Measurements from ENCODE around the gene RASSF6. TPM values are rescaled to one million over a fixed set of nuclear protein-coding genes. Genes with fewer than 3 reads are reported as not detected.
"Not testable (repeated sequence)": the region's sequence is repeated elsewhere in the genome, so short reads cannot be mapped to it uniquely, and the experiment has no call there.

Gene RASSF6
- total RNA-seq, 2 donors from 2014 or later = 0.09 TPM; not detected in 1

DNA sequence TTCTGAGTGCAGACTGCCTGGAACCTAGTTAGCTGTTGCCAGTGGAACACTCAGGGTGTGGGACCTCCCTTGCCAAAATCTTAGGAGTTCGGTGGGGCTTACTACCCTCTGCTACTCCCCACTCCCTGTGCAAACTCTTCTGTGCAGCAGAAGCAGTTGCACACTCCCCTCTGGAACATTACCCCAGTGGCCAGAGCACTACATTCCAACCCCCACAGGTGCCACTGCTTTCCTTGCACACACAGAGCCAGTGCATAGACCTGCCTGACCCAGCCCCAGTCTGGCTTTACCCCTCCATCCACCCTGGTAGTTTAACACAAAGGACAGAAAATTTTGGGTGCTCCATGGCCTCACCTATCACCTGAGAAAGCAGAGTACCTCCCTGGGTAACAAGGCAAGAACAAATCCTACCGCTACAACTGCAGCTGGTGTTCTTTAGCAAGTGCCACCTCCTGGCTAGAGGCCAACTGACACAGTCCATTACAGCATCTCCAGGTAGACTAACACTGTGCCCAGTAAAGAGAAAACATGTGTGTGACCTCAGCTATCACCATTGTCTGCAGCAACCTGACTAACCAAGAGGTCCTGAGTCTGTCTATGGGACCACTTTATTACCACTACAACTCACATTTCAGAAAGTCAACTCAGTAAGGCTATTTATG, 11.5 kb upstream of the RASSF6 start:
- Mint-ChIP-seq H3K27ac (no peak overlapping the region), H3K9me3 (no peaks in the 10 kb centered on the region), H3K4me1 (no peaks in the 10 kb centered on the region), H3K4me3 (no peak overlapping the region), H3K36me3 (ENCODE audit: low read depth) (no peaks in the 10 kb centered on the region), H3K27me3 (peaks cover 10% of the 10 kb centered on the region)
- ATAC-seq (replicated peaks) = no peak

DNA sequence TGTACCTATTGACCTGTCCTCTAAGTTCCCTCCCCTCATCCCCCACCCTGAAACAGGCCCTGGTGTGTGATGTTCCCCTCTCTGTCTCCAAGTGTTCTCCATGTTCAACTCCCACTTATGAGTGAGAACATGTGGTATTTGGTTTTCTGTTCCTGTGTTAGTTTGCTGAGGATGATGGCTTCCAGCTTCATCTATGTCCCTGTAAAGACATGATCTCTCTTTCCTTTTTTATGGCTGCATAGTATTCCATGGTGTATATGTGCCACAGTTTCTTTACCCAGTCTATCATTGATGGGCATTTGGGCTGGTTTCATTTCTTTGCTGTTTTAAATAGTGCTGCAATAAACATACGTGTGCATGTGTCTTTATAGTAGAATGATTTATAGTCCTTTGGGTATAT, 8.6 kb upstream of the RASSF6 start:
- H3K27me3 Mint-ChIP-seq = peaks cover 12% of the 10 kb centered on the region
- not testable (repeated sequence) for H3K27ac Mint-ChIP-seq; H3K4me1 Mint-ChIP-seq; H3K36me3 Mint-ChIP-seq (ENCODE audit: low read depth); ATAC-seq (replicated peaks); H3K4me3 Mint-ChIP-seq; H3K9me3 Mint-ChIP-seq

DNA sequence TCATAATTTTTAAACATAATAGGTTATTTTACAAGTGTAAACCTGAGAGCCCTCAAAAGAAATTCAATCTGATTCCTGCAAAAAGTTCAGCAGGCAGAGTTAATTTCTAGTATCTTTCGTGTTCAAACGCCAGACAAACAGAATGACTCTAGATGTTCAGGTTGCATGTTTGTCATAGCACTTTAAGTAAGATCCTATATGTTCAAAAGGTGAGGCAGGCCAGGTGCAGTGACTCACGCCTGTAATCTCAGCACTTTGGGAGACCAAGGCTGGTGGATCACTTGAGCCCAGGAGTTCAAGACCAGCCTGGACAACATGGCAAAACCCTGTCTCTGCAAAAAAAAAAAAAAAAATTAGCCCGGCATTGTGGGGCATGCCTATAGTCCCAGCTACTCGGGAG, 1.1 kb upstream of the RASSF6 start:
- no peaks in the 10 kb centered on the region for H3K9me3 Mint-ChIP-seq
- no peak overlapping the region for H3K4me3 Mint-ChIP-seq
- H3K27me3 Mint-ChIP-seq = peaks cover 13% of the 10 kb centered on the region
- H3K4me1 Mint-ChIP-seq = peaks cover 9% of the 10 kb centered on the region
- H3K36me3 Mint-ChIP-seq (ENCODE audit: low read depth) = no peaks in the 10 kb centered on the region
- ATAC-seq (replicated peaks) = no peak
- H3K27ac Mint-ChIP-seq = no peak overlapping the region

DNA sequence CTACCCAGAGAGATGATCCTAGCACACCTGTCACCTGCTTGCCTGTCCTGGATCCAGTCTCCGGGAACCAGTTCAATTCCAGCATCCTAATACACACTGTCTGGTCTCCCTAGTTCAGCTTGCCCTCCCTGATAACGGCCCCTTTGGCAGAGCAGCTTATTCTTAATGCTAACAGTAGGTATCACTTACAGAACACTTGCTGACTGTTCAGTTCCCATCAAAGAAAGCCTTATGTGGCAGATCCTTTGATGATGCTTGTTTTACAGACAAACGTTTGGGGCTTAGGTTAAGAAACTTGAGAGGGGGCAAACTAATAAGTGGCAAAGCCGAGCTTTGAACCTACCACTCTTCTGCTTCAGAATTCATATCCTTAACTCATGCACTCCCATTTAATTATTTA, 890 bp downstream of the RASSF6 start:
- Mint-ChIP-seq H3K4me1 (peaks cover 9% of the 10 kb centered on the region), H3K27ac (no peak overlapping the region), H3K4me3 (no peak overlapping the region), H3K9me3 (no peaks in the 10 kb centered on the region), H3K36me3 (ENCODE audit: low read depth) (no peaks in the 10 kb centered on the region), H3K27me3 (peaks cover 13% of the 10 kb centered on the region)
- ATAC-seq (replicated peaks) = no peak

DNA sequence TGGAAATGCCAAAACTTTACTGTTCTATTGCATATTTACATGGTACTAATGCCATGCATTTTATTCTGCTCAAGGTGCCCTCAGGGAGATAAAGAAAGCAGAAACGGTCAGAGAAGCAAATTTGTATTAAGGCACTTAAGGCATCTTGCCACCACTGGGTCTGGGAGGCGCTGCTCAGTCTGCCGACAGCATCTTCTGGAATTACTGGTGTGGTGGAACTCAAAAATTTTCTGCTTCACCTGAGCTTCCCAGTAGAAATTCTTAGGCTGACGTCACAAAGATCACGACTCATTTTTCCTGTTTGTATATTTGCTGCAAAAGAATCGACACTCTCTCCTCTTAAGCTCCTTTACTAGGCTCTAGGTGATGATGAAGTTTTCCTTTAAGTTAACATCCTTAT, 3.0 kb downstream of the RASSF6 start:
- H3K4me3 Mint-ChIP-seq = no peak overlapping the region
- H3K27me3 Mint-ChIP-seq = peaks cover 11% of the 10 kb centered on the region
- no peak for ATAC-seq (replicated peaks)
- H3K36me3 Mint-ChIP-seq (ENCODE audit: low read depth) = no peaks in the 10 kb centered on the region
- H3K4me1 Mint-ChIP-seq = peaks cover 5% of the 10 kb centered on the region
- H3K27ac Mint-ChIP-seq = no peak overlapping the region
- H3K9me3 Mint-ChIP-seq = peaks cover 5% of the 10 kb centered on the region

DNA sequence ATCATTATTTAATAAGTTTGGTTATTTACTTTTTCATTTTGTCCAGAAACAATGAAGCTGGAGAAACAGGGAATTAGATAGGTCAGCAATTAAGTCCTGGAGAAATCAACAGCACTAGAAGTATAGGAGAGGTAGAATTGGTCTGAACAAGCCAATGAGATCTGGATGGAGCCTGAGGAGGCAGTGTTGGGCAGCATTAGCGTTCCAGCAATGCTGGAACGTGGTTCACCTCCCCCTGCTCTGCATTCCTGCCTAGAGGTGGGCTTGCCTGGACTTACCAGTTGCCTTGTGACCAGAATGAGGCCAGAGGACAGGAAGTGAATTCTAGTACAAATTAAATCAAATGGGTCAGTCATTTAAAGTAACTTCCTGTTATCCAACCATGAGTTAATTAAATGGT, 4.6 kb downstream of the RASSF6 start:
- peaks cover 5% of the 10 kb centered on the region for H3K9me3 Mint-ChIP-seq
- no peak overlapping the region for H3K4me3 Mint-ChIP-seq
- H3K36me3 Mint-ChIP-seq (ENCODE audit: low read depth) = no peaks in the 10 kb centered on the region
- peaks cover 1% of the 10 kb centered on the region for H3K4me1 Mint-ChIP-seq
- H3K27ac Mint-ChIP-seq = no peak overlapping the region
- no peak for ATAC-seq (replicated peaks)
- peaks cover 8% of the 10 kb centered on the region for H3K27me3 Mint-ChIP-seq

DNA sequence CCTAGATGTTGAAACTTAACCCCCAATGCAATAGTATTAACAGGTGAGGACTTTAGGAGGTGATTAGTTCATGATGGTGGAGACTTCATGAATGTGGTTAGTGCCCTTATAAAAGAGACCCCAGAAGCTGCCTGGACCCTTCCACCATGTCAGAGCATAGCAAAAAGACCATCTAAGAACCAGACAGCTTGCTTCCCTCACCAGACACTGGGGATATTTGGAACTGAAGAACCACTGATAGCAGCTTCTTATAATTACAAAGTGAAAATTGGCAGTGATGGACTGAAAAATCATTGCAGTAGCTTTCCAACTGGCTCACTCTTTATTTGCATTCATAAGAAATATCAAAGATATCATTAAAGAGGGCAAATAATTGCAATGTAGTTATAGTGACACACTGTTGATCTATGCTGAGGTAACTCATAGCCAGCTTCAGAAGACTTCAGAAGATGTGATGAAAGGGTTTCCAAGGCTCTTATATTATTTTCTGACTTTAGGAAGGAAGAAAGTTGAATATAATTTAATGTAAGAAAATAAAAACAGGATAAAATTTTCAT, 5.8 kb downstream of the RASSF6 start:
- Mint-ChIP-seq H3K4me1 (no peaks in the 10 kb centered on the region), H3K27ac (no peak overlapping the region), H3K27me3 (peaks cover 8% of the 10 kb centered on the region), H3K9me3 (peaks cover 5% of the 10 kb centered on the region), H3K36me3 (ENCODE audit: low read depth) (no peaks in the 10 kb centered on the region), H3K4me3 (no peak overlapping the region)
- no peak for ATAC-seq (replicated peaks)

DNA sequence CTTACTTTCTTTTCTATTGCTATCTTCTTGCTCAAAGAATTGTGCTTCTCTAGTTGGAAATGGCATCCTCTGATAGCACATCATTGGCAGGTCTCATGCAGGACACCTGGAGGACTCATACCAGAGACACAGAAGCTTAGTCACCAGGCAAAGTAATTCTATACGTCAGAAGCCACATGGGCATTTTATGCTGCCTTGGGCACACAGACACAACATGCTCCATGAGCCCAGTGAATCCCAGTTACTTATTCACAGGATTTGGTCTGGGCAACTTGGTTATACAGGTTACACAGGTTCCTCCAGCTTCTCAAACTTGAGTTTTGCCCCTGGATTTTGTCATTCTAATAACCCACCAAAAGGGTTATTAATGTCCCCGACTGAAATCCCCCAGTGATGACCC, 7.1 kb downstream of the RASSF6 start:
- H3K36me3 Mint-ChIP-seq (ENCODE audit: low read depth) = no peaks in the 10 kb centered on the region
- no peak overlapping the region for H3K4me3 Mint-ChIP-seq
- no peak for ATAC-seq (replicated peaks)
- no peaks in the 10 kb centered on the region for H3K4me1 Mint-ChIP-seq
- no peak overlapping the region for H3K27ac Mint-ChIP-seq
- peaks cover 5% of the 10 kb centered on the region for H3K9me3 Mint-ChIP-seq
- peaks cover 5% of the 10 kb centered on the region for H3K27me3 Mint-ChIP-seq

DNA sequence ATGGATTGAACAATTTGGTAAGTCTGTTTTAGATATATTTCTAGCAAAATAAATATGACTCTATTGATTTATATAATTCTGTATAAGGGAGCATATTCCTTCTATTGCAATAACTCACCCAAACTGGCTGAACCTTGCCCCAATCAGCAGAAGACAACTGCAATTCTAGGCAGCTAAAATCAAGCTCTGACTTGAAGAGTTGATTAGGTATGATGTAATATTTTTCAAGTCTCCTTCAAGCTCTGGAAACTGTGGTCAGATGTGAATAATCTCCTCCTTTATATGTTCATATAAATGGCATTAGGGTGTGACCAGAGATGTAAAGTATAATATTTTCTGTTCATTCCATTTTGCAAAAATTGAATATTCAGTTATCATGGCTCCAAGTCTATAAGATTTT, 8.2 kb downstream of the RASSF6 start:
- H3K9me3 Mint-ChIP-seq = peaks cover 5% of the 10 kb centered on the region
- ATAC-seq (replicated peaks) = no peak
- peaks cover 5% of the 10 kb centered on the region for H3K27me3 Mint-ChIP-seq
- no peaks in the 10 kb centered on the region for H3K36me3 Mint-ChIP-seq (ENCODE audit: low read depth)
- no peak overlapping the region for H3K27ac Mint-ChIP-seq
- no peak overlapping the region for H3K4me3 Mint-ChIP-seq
- peaks cover 4% of the 10 kb centered on the region for H3K4me1 Mint-ChIP-seq

DNA sequence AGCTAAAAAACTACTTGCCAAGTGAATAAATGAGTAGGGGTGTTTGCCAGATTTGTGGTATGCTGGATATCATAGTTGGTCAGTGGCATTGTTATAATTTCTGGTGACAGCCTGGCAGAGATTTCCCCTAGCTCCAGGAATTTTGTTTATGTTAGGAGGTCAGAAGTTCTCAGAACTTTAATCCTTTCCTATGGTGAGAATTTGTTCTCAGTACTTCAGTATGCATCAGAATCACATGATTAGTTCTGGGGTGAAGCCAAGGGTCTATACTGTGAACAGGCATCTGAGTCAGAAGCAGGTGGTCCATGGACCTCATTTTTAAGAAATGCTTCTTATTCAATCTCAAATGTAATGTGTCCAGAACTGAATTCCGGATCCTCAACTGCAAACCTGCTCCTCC, 10.5 kb downstream of the RASSF6 start:
- Mint-ChIP-seq H3K4me3 (no peak overlapping the region), H3K36me3 (ENCODE audit: low read depth) (no peaks in the 10 kb centered on the region), H3K4me1 (peaks cover 5% of the 10 kb centered on the region), H3K27me3 (peaks cover 5% of the 10 kb centered on the region), H3K27ac (no peak overlapping the region), H3K9me3 (peaks cover 5% of the 10 kb centered on the region)
- no peak for ATAC-seq (replicated peaks)

DNA sequence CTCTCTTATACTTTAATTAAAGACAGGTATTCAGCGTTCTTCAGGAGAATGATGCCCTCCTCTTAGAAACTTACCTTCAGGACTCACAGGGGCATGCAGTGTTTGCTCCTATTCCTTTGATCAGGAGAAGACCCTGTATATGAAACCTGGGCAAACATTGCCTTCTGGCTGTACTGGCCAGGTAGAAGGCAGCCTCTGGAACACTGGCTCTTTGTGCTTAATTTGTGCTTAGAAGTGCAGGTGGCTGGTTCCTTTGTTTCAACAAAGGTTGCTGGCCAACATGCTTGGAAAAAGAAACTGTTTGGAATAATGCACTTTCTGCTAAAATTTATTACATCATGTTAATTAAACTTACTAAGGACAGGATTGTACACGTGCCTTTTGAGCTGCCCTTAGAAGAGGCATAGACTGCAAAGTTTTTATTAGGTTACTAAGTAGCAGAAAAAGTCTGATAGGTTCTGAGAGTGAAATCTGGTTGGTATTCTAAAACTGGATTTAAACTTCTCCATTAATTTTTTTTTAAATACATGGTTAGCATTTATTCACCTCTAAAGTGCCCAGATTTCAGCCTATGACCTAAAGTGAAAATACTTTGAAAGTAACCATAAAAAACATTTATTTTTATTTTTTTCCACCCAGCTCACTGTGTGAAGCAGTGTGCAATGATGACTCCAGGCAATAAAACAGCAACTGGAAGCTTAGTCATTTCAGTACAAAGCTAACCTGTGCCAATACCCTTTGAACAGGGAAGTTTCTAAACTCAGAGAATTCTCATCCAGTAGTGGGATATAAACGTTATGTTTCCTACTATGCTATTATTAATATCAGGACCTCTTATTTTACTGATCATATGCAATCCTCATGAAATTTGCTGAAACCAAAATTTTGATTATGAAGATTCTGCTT, 11.3 kb downstream of the RASSF6 start:
- peak; percentile 35 for ATAC-seq (replicated peaks)
- no peak overlapping the region for H3K27ac Mint-ChIP-seq
- H3K36me3 Mint-ChIP-seq (ENCODE audit: low read depth) = no peaks in the 10 kb centered on the region
- peaks cover 4% of the 10 kb centered on the region for H3K9me3 Mint-ChIP-seq
- H3K4me1 Mint-ChIP-seq = peaks cover 5% of the 10 kb centered on the region
- H3K27me3 Mint-ChIP-seq = peaks cover 5% of the 10 kb centered on the region
- no peak overlapping the region for H3K4me3 Mint-ChIP-seq

DNA sequence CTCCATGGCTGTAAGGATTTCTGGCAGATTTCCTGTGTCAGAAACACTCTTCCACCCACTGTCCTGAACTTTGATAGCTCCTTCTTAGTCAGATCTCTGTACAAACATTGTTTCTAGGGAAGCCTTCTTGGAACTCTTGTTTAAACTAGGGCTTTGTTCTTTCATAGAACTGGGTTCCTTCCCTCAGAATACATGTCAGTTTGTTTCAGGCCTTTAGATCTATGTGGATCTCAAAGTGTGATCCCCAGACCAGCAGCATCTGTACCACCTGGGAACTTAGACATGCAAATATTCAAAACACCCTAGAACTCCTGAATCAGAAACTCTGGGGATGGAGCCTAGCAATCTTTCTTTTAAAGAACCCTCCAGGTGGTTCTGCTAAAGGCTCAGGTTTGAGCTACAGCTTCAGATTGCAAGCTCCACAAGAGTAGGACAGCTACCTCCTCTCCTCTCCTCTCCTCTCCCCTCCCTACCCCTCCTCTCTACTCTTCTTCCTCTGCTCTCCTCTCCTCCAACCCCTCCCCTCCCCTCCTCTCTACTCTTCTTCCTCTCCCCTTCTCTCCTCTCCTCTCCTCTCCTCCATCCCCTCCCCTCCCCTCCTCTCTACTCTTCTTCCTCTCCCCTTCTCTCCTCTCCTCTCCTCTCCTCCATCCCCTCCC, 12.7 kb downstream of the RASSF6 start:
- Mint-ChIP-seq H3K27me3 (no peaks in the 10 kb centered on the region), H3K27ac (peak overlapping the region; percentile 44)
- ATAC-seq (replicated peaks) = no peak

DNA sequence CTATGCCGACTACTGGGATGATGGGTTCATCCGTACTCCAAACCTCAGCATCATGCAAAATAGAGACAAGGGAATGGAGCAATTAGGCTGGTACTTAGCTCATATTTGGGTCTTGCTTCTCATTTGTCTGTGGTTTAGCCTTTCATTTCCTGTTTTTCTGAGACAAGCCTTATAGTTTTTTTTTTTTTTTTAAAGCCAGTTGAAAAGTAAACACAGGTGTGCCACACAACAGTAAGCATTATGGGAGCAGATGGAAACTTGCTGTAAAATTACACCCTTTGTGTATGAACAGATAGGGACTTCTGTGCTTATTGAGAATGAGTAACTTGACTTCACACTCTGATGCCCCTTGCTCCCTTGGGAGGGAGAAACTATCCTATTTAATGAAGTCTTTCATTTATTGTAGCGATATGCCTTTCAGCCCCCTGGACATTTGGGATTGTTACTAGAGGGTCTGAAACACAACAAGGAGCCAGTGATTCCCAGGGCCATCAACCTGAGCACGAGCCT, 13.7 kb downstream of the RASSF6 start:
- Mint-ChIP-seq H3K9me3 (no peaks in the 10 kb centered on the region), H3K36me3 (ENCODE audit: low read depth) (no peaks in the 10 kb centered on the region), H3K27me3 (no peaks in the 10 kb centered on the region), H3K4me3 (no peak overlapping the region), H3K4me1 (peaks cover 5% of the 10 kb centered on the region), H3K27ac (no peak overlapping the region)
- ATAC-seq (replicated peaks) = no peak

More for the DNA sequence above, 12.7 kb downstream of the RASSF6 start:
- Mint-ChIP-seq H3K4me1 (peaks cover 5% of the 10 kb centered on the region), H3K9me3 (no peaks in the 10 kb centered on the region), H3K36me3 (ENCODE audit: low read depth) (no peaks in the 10 kb centered on the region), H3K4me3 (peak overlapping the region; percentile 29)

DNA sequence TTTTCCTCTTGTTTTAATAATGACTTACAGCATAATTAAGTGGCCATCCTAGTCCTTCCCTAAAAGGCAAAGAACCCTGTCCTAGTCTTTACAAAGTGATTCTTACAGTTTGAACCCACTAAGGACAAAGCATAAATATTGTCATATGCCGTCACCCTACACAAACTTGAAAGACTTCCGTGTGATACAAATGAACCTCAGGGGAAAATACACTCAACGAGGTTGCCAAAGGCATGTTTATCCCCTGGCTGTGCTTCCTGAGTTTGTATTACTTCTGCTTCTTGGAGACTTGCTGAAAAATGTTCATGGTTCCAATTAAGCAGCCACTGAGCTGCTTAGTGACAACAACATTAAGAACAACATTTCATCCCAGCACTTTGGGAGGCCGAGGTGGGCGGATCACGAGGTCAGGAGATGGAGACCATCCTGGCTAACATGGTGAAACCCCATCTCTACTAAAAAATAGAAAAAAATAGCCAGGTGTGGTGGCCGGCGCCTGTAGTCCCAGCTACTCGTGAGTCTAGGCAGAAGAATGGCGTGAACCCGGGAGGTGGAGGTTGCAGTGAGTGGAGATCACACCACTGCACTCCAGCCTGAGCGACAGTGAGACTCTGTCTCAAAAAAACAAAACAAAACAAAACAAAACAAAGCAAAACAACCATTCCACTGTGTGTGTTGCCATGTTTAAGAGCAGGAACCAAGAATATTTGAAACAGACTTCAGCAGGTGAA, 16.2 kb downstream of the RASSF6 start:
- Mint-ChIP-seq H3K27me3 (no peaks in the 10 kb centered on the region), H3K4me3 (no peak overlapping the region), H3K9me3 (no peaks in the 10 kb centered on the region), H3K36me3 (ENCODE audit: low read depth) (no peaks in the 10 kb centered on the region), H3K4me1 (peaks cover 5% of the 10 kb centered on the region), H3K27ac (no peak overlapping the region)
- ATAC-seq (replicated peaks) = no peak

All from activated T-helper 17 cell treated with anti-CD3 and anti-CD28 coated beads, Interleukin-2, amount 50 U/mL, for 72 hours (primary cell).